ENCODE results near the gene ZFAND6. TPM values are rescaled to one million over a fixed set of nuclear protein-coding genes. Genes with fewer than 3 reads are reported as not detected.

Gene ZFAND6
- total RNA-seq, 4 donors from 2014 or later = 71.1 to 102 (median 82.5) TPM

GRCh38 chr15:80161468-80162016 lies 102.1 kb downstream of the ZFAND6 start:
- DNase-seq = no peak
- WGBS, 2 donors = 89 to 93% methylated on average over 5 to 6 of the region's 6 CpGs
- Histone ChIP-seq H3K9me3 (no peaks in the 10 kb centered on the region), H3K27ac (peak overlapping the region in 1 of 4 donors; percentile 19), H3K4me1 (peaks cover 9 to 24% (median 15%) of the 10 kb centered on the region in 3 donors), H3K4me3 (no peak overlapping the region), H3K27me3 (no peaks in the 10 kb centered on the region), H3K36me3 (peaks cover 0 to 75% (median 0%) of the 10 kb centered on the region in 3 donors)
- TF ChIP-seq POLR2A (IDR thresholded peaks at IDR 0.05) = no peak
- TF ChIP-seq, protein P1, sequence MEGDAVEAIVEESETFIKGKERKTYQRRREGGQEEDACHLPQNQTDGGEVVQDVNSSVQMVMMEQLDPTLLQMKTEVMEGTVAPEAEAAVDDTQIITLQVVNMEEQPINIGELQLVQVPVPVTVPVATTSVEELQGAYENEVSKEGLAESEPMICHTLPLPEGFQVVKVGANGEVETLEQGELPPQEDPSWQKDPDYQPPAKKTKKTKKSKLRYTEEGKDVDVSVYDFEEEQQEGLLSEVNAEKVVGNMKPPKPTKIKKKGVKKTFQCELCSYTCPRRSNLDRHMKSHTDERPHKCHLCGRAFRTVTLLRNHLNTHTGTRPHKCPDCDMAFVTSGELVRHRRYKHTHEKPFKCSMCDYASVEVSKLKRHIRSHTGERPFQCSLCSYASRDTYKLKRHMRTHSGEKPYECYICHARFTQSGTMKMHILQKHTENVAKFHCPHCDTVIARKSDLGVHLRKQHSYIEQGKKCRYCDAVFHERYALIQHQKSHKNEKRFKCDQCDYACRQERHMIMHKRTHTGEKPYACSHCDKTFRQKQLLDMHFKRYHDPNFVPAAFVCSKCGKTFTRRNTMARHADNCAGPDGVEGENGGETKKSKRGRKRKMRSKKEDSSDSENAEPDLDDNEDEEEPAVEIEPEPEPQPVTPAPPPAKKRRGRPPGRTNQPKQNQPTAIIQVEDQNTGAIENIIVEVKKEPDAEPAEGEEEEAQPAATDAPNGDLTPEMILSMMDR (IDR thresholded peaks at IDR 0.05) = no peak
- intact Hi-C loops (cut with DNase I) = loop anchor here (10.0 kb wide), 1 partner anchor 97 kb away; no protein-coding TSS in a partner anchor

GRCh38 chr15:80162059-80162554 lies 102.6 kb downstream of the ZFAND6 start:
- 60 to 70% methylated on average over 6 of the region's 6 CpGs for WGBS, 2 donors
- no peaks in the 10 kb centered on the region for H3K9me3 ChIP-seq
- peaks cover 0 to 75% (median 0%) of the 10 kb centered on the region in 3 donors for H3K36me3 ChIP-seq
- peaks cover 9 to 24% (median 15%) of the 10 kb centered on the region in 3 donors for H3K4me1 ChIP-seq
- H3K27ac ChIP-seq = peak overlapping the region in 1 of 4 donors; percentile 19
- DNase-seq = no peak
- TF ChIP-seq POLR2A (IDR thresholded peaks at IDR 0.05) = no peak
- TF ChIP-seq, protein P1 (IDR thresholded peaks at IDR 0.05) = no peak
- no peak overlapping the region for H3K4me3 ChIP-seq
- intact Hi-C loops (cut with DNase I) = loop anchor here (10.0 kb wide), 1 partner anchor 97 kb away; no protein-coding TSS in a partner anchor
- H3K27me3 ChIP-seq = no peaks in the 10 kb centered on the region

GRCh38 chr15:80163217-80163616 lies 103.7 kb downstream of the ZFAND6 start:
- Histone ChIP-seq H3K36me3 (peaks cover 0 to 66% (median 0%) of the 10 kb centered on the region in 3 donors), H3K27me3 (no peaks in the 10 kb centered on the region), H3K27ac (no peak overlapping the region), H3K9me3 (no peaks in the 10 kb centered on the region), H3K4me3 (no peak overlapping the region), H3K4me1 (peaks cover 9 to 25% (median 15%) of the 10 kb centered on the region in 3 donors)
- WGBS, 2 donors = 92 to 93% methylated on average over 5 of the region's 5 CpGs
- intact Hi-C loops (cut with DNase I) = loop anchor here (10.0 kb wide), 1 partner anchor 98 kb away; no protein-coding TSS in a partner anchor
- no peak for DNase-seq
- no peak for TF ChIP-seq POLR2A (IDR thresholded peaks at IDR 0.05)
- TF ChIP-seq, protein P1 (IDR thresholded peaks at IDR 0.05) = no peak

DNA sequence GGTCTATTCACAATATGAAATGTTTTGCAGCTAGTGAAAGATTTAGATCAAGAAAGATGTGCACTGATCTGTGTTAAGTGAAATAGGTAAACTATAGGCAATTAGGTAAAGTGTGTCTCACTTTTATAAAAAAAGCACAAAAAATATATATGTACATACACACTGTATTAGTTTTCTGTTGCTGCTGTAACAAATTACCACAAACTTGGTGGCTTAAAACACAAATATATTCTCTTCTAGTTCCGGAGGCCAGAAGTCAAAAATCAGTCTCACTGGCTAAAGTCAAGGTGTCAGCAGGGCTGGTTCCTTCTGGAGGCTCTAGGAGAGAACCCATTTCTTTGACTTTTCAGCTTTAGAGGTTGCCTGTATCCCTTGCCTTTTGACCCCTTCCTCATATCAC lies 104.4 kb downstream of the ZFAND6 start:
- no peak for DNase-seq
- TF ChIP-seq, protein P1 (IDR thresholded peaks at IDR 0.05) = no peak
- no peak for TF ChIP-seq POLR2A (IDR thresholded peaks at IDR 0.05)
- H3K36me3 ChIP-seq = peaks cover 0 to 59% (median 0%) of the 10 kb centered on the region in 3 donors
- intact Hi-C loops (cut with DNase I) = loop anchor here (10.0 kb wide), 1 partner anchor 99 kb away; no protein-coding TSS in a partner anchor
- peaks cover 9 to 31% (median 15%) of the 10 kb centered on the region in 3 donors for H3K4me1 ChIP-seq
- H3K9me3 ChIP-seq = no peaks in the 10 kb centered on the region
- 89 to 100% methylated on average over 1 of the region's 1 CpG for WGBS, 2 donors
- no peak overlapping the region for H3K4me3 ChIP-seq
- H3K27ac ChIP-seq = no peak overlapping the region
- no peaks in the 10 kb centered on the region for H3K27me3 ChIP-seq

DNA sequence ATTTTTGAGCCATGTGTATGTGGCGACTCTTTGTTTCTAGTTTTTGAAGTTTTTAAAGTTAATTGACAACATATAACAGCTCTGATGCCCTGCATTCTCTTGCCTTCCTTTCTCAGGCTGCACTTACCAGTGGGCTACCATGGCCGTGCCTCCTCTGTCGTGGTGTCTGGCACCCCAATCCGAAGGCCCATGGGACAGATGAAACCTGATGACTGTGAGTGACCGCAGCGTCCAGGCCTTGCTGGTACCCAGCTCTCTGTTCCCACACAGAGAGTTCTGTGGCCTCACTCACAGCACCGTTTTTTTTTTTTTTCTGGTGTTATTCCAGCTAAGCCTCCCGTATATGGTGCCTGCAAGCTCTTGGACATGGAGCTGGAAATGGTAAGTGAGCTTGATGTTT lies 108.5 kb downstream of the ZFAND6 start:
- no peaks in the 10 kb centered on the region for H3K27me3 ChIP-seq
- no peak overlapping the region for H3K4me3 ChIP-seq
- 88 to 94% methylated on average over 8 of the region's 8 CpGs for WGBS, 2 donors
- intact Hi-C loops (cut with DNase I) = loop anchor here (10.0 kb wide), 1 partner anchor 103 kb away; no protein-coding TSS in a partner anchor
- no peaks in the 10 kb centered on the region for H3K9me3 ChIP-seq
- TF ChIP-seq, protein P1 (IDR thresholded peaks at IDR 0.05) = no peak
- no peak for TF ChIP-seq POLR2A (IDR thresholded peaks at IDR 0.05)
- no peak for DNase-seq
- H3K4me1 ChIP-seq = peaks cover 0 to 7% (median 0%) of the 10 kb centered on the region in 3 donors
- peaks cover 0 to 48% (median 0%) of the 10 kb centered on the region in 3 donors for H3K36me3 ChIP-seq
- no peak overlapping the region for H3K27ac ChIP-seq

Data from esophagus squamous epithelium (tissue), 5 donors.